ENCODE results near the gene NNMT.

The NNMT gene

GRCh38 chr11:114288136-114288535 is 8.1 kb upstream of the NNMT start:
- H3K4me1 ChIP-seq (ENCODE audit: control insufficient read depth in 1 of 2, insufficient read depth in 2 of 2, low read length in 2 of 2), result peaks cover 0 to 6% of the 10 kb centered on the region in 2 donors
- H3K4me3 ChIP-seq (ENCODE audit: low read depth in 1 of 2, low read length in 2 of 2), result no peak overlapping the region
- H3K27ac ChIP-seq (ENCODE audit: low read length), result no peak overlapping the region
- H3K9me3 ChIP-seq (ENCODE audit: control insufficient read depth in 1 of 2, low read length in 2 of 2), result no peaks in the 10 kb centered on the region
- no peaks in the 10 kb centered on the region for H3K27me3 ChIP-seq (ENCODE audit: low read depth, low read length)
- H3K36me3 ChIP-seq (ENCODE audit: control insufficient read depth in 1 of 2, insufficient read depth in 2 of 2, low read length in 2 of 2), result no peaks in the 10 kb centered on the region

- Histone ChIP-seq H3K27ac (ENCODE audit: low read length) (no peak overlapping the region), H3K36me3 (ENCODE audit: control insufficient read depth in 1 of 2, insufficient read depth in 2 of 2, low read length in 2 of 2) (no peaks in the 10 kb centered on the region), H3K4me1 (ENCODE audit: control insufficient read depth in 1 of 2, insufficient read depth in 2 of 2, low read length in 2 of 2) (peaks cover 0 to 6% of the 10 kb centered on the region in 2 donors), H3K4me3 (ENCODE audit: low read depth in 1 of 2, low read length in 2 of 2) (no peak overlapping the region), H3K9me3 (ENCODE audit: control insufficient read depth in 1 of 2, low read length in 2 of 2) (no peaks in the 10 kb centered on the region), H3K27me3 (ENCODE audit: low read depth, low read length) (no peaks in the 10 kb centered on the region)
Measured at GRCh38 chr11:114289779-114290178, 6.4 kb upstream of the NNMT start.

GRCh38 chr11:114290503-114291235 is 5.5 kb upstream of the NNMT start:
- Histone ChIP-seq H3K4me3 (ENCODE audit: low read depth in 1 of 2, low read length in 2 of 2) (peak overlapping the region in 1 of 2 donors; percentile 4), H3K27ac (ENCODE audit: low read length) (no peak overlapping the region)

GRCh38 chr11:114291381-114291780 is 4.8 kb upstream of the NNMT start:
- Histone ChIP-seq H3K4me1 (ENCODE audit: control insufficient read depth in 1 of 2, insufficient read depth in 2 of 2, low read length in 2 of 2) (peaks cover 0 to 6% of the 10 kb centered on the region in 2 donors), H3K4me3 (ENCODE audit: low read depth in 1 of 2, low read length in 2 of 2) (peak overlapping the region in 1 of 2 donors; percentile 4), H3K27me3 (ENCODE audit: low read depth, low read length) (no peaks in the 10 kb centered on the region), H3K9me3 (ENCODE audit: control insufficient read depth in 1 of 2, low read length in 2 of 2) (no peaks in the 10 kb centered on the region), H3K27ac (ENCODE audit: low read length) (no peak overlapping the region), H3K36me3 (ENCODE audit: control insufficient read depth in 1 of 2, insufficient read depth in 2 of 2, low read length in 2 of 2) (peaks cover 0 to 8% of the 10 kb centered on the region in 2 donors)

More at GRCh38 chr11:114290503-114291235, 5.5 kb upstream of the NNMT start:
- Histone ChIP-seq H3K4me1 (ENCODE audit: control insufficient read depth in 1 of 2, insufficient read depth in 2 of 2, low read length in 2 of 2) (peaks cover 0 to 6% of the 10 kb centered on the region in 2 donors), H3K9me3 (ENCODE audit: control insufficient read depth in 1 of 2, low read length in 2 of 2) (no peaks in the 10 kb centered on the region), H3K36me3 (ENCODE audit: control insufficient read depth in 1 of 2, insufficient read depth in 2 of 2, low read length in 2 of 2) (peaks cover 0 to 2% of the 10 kb centered on the region in 2 donors), H3K27me3 (ENCODE audit: low read depth, low read length) (no peaks in the 10 kb centered on the region)

GRCh38 chr11:114291842-114292680 is 4.1 kb upstream of the NNMT start:
- H3K27ac ChIP-seq (ENCODE audit: low read length), result peak overlapping the region; percentile 46
- H3K36me3 ChIP-seq (ENCODE audit: control insufficient read depth in 1 of 2, insufficient read depth in 2 of 2, low read length in 2 of 2), result peaks cover 0 to 15% of the 10 kb centered on the region in 2 donors
- no peaks in the 10 kb centered on the region for H3K9me3 ChIP-seq (ENCODE audit: control insufficient read depth in 1 of 2, low read length in 2 of 2)
- H3K4me3 ChIP-seq (ENCODE audit: low read depth in 1 of 2, low read length in 2 of 2), result no peak overlapping the region
- peaks cover 0 to 6% of the 10 kb centered on the region in 2 donors for H3K4me1 ChIP-seq (ENCODE audit: control insufficient read depth in 1 of 2, insufficient read depth in 2 of 2, low read length in 2 of 2)
- H3K27me3 ChIP-seq (ENCODE audit: low read depth, low read length), result no peaks in the 10 kb centered on the region

GRCh38 chr11:114293201-114293711 is 2.9 kb upstream of the NNMT start:
- H3K4me3 ChIP-seq (ENCODE audit: low read depth in 1 of 2, low read length in 2 of 2), result no peak overlapping the region
- H3K4me1 ChIP-seq (ENCODE audit: control insufficient read depth in 1 of 2, insufficient read depth in 2 of 2, low read length in 2 of 2), result peaks cover 0 to 6% of the 10 kb centered on the region in 2 donors
- H3K27me3 ChIP-seq (ENCODE audit: low read depth, low read length), result no peaks in the 10 kb centered on the region
- H3K27ac ChIP-seq (ENCODE audit: low read length), result peak overlapping the region; percentile 7
- no peaks in the 10 kb centered on the region for H3K9me3 ChIP-seq (ENCODE audit: control insufficient read depth in 1 of 2, low read length in 2 of 2)
- H3K36me3 ChIP-seq (ENCODE audit: control insufficient read depth in 1 of 2, insufficient read depth in 2 of 2, low read length in 2 of 2), result peaks cover 0 to 26% of the 10 kb centered on the region in 2 donors

- Histone ChIP-seq H3K36me3 (ENCODE audit: control insufficient read depth in 1 of 2, insufficient read depth in 2 of 2, low read length in 2 of 2) (peaks cover 0 to 26% of the 10 kb centered on the region in 2 donors), H3K27me3 (ENCODE audit: low read depth, low read length) (no peaks in the 10 kb centered on the region), H3K4me1 (ENCODE audit: control insufficient read depth in 1 of 2, insufficient read depth in 2 of 2, low read length in 2 of 2) (no peaks in the 10 kb centered on the region), H3K9me3 (ENCODE audit: control insufficient read depth in 1 of 2, low read length in 2 of 2) (peaks cover 0 to 6% of the 10 kb centered on the region in 2 donors), H3K27ac (ENCODE audit: low read length) (peak overlapping the region; percentile 87), H3K4me3 (ENCODE audit: low read depth in 1 of 2, low read length in 2 of 2) (peak overlapping the region; percentile 46 to 55)
Measured at GRCh38 chr11:114296605-114297372, 590 bp downstream of the NNMT start.

- H3K9me3 ChIP-seq (ENCODE audit: control insufficient read depth in 1 of 2, low read length in 2 of 2), result peaks cover 0 to 10% of the 10 kb centered on the region in 2 donors
- H3K27me3 ChIP-seq (ENCODE audit: low read depth, low read length), result no peaks in the 10 kb centered on the region
- H3K27ac ChIP-seq (ENCODE audit: low read length), result peak overlapping the region; percentile 87
- no peaks in the 10 kb centered on the region for H3K4me1 ChIP-seq (ENCODE audit: control insufficient read depth in 1 of 2, insufficient read depth in 2 of 2, low read length in 2 of 2)
- H3K36me3 ChIP-seq (ENCODE audit: control insufficient read depth in 1 of 2, insufficient read depth in 2 of 2, low read length in 2 of 2), result peaks cover 0 to 26% of the 10 kb centered on the region in 2 donors
- H3K4me3 ChIP-seq (ENCODE audit: low read depth in 1 of 2, low read length in 2 of 2), result peak overlapping the region; percentile 46 to 55
Measured at GRCh38 chr11:114297806-114298709, 1.9 kb downstream of the NNMT start.

- Histone ChIP-seq H3K36me3 (ENCODE audit: control insufficient read depth in 1 of 2, insufficient read depth in 2 of 2, low read length in 2 of 2) (peaks cover 0 to 26% of the 10 kb centered on the region in 2 donors), H3K9me3 (ENCODE audit: control insufficient read depth in 1 of 2, low read length in 2 of 2) (peaks cover 0 to 10% of the 10 kb centered on the region in 2 donors), H3K4me1 (ENCODE audit: control insufficient read depth in 1 of 2, insufficient read depth in 2 of 2, low read length in 2 of 2) (no peaks in the 10 kb centered on the region), H3K27me3 (ENCODE audit: low read depth, low read length) (no peaks in the 10 kb centered on the region), H3K27ac (ENCODE audit: low read length) (no peak overlapping the region), H3K4me3 (ENCODE audit: low read depth in 1 of 2, low read length in 2 of 2) (peak overlapping the region; percentile 46 to 55)
Measured at GRCh38 chr11:114298710-114299109, 2.5 kb downstream of the NNMT start.

GRCh38 chr11:114301088-114301487 is 4.9 kb downstream of the NNMT start:
- Histone ChIP-seq H3K4me3 (ENCODE audit: low read depth in 1 of 2, low read length in 2 of 2) (peak overlapping the region in 1 of 2 donors; percentile 55), H3K4me1 (ENCODE audit: control insufficient read depth in 1 of 2, insufficient read depth in 2 of 2, low read length in 2 of 2) (peaks cover 0 to 3% of the 10 kb centered on the region in 2 donors), H3K27ac (ENCODE audit: low read length) (no peak overlapping the region), H3K9me3 (ENCODE audit: control insufficient read depth in 1 of 2, low read length in 2 of 2) (peaks cover 0 to 10% of the 10 kb centered on the region in 2 donors), H3K27me3 (ENCODE audit: low read depth, low read length) (no peaks in the 10 kb centered on the region), H3K36me3 (ENCODE audit: control insufficient read depth in 1 of 2, insufficient read depth in 2 of 2, low read length in 2 of 2) (peaks cover 0 to 19% of the 10 kb centered on the region in 2 donors)

All from muscle layer of duodenum (tissue), 2 donors.